Astrocyte of the hippocampus (primary cell): ENCODE data around the gene THOC6.
A peak's percentile ranks its signal among the peaks of the same experiment; 100 is the strongest.
"Not testable (repeated sequence)": the region's sequence is repeated elsewhere in the genome, so short reads cannot be mapped to it uniquely, and the experiment has no call there.

Experiments
- DNase-seq: peaks from one replicate; pipeline ENCODE4 v3.0.0; 2011; ENCODE audit warnings: low read depth, low spot score

The THOC6 gene

DNA sequence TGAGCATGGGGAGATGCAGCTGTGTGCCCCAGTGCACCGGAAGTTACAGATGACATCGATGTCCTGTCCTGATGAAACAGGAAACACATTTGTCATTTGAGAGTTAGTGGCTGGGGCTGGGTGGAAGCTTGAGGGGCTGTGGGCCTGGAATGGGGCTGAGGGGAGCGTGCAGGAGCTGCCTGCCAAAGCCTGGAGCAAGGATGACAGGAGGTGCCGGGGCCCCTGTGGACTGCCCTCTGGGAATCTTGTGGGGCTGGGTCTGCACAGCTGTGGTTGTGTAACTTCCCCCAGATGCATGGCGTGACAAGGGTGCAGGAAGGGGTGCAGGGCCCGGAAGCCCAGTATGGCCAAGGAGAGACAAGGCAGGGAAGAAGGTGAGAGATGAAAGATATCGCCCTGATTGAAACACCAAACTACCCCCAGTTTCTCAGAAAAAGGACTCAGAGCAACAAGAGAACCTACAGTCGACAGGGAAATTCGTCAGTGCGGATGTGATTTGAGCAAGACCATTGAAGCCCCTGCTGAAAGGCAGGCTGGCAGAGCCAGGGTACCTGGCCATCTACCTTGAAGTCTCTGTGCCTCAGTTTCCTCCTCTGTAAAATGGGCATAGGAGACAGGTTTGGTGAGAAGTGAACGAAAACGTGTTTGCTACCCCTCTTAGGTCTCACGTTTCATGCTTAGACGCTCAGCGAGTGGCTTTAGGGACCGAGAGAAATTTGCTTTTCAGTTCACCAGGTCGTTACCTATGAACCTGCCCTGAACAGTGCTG lies 31.3 kb downstream of the THOC6 start:
- DNase-seq: no peak

DNA sequence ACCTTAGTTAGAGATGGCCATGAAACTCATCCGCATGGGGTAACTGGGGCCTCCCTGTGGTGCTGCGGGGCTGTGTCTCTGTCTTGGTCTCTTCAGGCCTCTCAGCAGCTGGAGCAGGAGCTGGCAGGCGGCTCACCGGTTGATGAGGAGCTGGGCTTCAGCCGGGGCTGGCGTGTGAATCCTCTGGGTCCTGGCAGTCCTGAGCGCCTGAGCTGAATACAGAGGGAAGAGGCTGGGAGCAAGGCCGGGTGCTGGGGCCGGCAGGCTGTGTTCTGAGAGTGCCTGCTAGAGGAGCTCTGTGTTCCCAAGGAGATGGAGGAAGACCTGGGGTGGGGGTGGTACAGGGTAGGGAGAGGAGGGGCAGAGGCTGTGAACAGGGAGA lies 31.9 kb downstream of the THOC6 start:
- not testable (repeated sequence) for DNase-seq

DNA sequence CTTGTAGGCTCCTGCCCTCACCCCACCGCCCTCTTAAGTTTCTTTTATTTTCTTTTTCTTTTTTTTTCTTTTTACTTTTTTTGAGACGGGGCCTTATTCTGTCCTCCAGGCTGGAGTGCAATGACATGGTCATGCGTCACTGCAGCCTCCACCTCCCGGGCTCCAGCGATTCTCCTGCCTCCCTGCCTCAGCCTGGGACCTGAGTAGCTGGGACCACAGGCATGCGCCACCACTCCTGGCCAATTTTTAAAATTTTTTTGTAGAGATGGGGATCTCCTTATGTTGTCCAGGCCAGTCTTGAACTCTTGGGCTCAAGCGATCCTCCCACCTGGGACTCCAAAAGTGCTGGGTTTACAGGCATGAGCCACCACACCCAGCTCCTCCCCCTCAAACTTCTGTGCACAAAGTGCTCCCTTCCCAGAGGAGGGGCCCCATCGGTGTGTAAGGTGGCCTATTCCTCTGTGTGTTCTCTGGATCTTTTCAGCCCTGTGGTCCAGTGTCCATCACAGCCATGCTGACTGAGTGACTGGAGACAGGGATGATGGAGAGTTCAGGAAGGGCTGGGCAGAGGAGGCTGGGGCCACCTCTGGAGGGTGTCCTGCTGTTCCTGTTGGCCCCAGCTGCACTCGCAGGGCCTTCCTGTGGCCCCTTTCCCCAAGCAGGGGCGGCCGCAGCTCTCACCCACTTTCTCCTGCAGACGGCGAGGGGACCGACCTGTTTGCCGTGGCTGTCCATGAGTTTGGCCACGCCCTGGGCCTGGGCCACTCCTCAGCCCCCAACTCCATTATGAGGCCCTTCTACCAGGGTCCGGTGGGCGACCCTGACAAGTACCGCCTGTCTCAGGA lies 32.7 kb downstream of the THOC6 start:
- no peak for DNase-seq

DNA sequence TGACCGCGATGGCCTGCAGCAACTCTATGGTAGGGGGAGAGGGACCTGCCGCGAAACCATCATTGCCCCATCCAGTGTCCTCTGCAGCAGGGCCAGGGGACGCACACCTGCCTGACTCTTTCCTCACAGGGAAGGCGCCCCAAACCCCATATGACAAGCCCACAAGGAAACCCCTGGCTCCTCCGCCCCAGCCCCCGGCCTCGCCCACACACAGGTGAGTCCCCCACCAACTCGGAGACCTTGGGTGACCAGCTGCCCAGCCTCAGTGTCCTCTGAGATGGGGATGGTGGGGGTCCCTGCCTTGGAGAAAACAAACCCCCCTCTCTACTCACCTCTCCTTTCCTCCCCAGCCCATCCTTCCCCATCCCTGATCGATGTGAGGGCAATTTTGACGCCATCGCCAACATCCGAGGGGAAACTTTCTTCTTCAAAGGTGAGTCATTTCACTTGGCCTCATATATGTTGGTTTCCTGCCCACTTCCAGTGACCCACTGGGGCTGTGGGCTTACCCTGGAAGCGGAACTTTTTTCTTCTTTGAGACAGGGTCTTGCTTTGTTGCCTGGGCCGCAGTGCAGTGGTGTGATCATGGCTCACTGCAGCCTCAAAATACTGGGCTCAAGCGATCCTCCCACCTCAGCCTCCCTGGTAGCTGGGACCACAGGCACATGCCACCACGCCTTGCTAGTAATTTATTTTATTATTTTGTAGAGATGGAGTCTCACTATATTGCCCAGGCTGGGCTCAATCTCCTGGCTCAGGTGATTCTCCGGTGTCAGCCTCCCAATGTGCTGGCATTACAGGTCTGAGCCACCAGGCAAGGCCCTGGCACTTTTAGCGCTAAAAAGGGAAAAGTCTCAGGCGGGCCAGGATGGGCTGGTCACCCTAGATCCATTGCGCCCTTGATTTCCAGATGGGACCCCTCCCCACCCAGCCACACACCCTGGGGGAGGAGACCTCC lies 33.6 kb downstream of the THOC6 start:
- DNase-seq: no peak

DNA sequence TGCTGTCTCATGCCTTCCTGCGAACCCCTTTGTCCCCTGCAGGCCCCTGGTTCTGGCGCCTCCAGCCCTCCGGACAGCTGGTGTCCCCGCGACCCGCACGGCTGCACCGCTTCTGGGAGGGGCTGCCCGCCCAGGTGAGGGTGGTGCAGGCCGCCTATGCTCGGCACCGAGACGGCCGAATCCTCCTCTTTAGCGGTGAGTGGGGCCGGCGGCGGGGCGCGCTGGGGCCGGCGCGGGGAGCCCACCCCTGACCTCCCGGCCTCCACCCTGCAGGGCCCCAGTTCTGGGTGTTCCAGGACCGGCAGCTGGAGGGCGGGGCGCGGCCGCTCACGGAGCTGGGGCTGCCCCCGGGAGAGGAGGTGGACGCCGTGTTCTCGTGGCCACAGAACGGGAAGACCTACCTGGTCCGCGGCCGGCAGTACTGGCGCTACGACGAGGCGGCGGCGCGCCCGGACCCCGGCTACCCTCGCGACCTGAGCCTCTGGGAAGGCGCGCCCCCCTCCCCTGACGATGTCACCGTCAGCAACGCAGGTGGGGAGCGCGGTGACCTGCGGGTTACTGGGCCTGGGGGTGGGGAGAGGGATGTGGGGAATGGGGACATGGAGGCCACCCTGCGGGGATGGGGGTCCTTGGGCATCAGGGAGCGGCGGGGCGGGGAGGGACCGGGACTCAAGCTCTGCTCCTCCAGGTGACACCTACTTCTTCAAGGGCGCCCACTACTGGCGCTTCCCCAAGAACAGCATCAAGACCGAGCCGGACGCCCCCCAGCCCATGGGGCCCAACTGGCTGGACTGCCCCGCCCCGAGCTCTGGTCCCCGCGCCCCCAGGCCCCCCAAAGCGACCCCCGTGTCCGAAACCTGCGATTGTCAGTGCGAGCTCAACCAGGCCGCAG lies 34.5 kb downstream of the THOC6 start:
- peak; percentile 58 for DNase-seq

DNA sequence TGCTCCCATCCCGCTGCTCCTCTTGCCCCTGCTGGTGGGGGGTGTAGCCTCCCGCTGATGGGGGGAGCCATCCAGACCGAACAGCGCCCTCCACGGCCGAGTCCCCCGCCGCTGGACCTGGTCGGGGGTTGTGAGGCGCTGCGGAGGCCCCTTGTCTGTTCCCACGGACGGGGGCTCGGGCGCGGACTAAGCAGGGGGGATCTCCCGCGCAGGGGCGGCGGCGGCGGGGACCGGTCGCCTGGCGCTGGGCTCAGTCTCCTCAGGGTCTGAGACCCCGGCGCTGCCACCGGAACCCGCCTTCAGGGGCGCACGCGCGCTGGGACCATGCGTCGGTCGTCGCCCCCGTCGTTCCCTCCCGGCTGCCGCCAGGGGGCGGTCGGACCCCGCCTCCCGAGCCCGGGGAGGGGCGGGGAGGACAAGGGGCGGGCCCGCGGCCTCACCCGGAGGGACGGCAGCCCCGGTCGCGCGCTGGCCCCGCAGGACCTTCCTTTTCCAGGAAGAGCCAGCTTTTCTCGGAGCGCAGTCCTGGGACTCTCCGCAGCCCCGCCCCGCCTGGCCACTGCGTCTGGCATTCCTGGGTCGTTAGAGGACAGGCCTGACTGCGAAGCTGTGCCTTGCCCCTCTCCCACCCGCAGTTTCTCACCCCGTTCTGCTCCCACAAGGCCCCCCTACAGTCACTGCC lies 35.3 kb downstream of the THOC6 start:
- DNase-seq: peak; percentile 96

DNA sequence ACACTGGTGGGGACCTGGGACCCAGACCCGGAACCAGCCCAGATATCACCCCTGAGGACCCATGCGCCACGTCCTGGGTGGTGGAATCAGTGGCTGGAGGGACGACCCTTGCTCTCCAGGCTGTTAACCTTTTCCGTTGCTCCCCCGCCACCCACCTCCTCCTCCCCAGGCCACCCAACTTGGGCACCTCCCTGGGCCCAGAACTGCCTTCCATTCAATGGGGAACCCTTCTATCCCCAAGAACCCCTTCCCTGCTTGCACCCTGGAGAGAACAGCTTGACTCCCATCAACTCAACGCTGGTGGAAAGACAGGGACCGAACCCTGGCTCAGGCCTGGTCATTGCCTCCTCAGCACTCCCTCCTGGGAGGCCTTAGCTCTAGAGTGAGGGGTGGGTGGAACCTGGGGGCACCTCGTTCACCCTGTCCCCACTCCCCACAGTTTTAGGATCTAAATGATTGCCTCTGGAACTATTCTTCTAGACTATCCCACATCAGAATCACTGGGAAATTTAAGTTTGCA lies 35.9 kb downstream of the THOC6 start:
- no peak for DNase-seq

DNA sequence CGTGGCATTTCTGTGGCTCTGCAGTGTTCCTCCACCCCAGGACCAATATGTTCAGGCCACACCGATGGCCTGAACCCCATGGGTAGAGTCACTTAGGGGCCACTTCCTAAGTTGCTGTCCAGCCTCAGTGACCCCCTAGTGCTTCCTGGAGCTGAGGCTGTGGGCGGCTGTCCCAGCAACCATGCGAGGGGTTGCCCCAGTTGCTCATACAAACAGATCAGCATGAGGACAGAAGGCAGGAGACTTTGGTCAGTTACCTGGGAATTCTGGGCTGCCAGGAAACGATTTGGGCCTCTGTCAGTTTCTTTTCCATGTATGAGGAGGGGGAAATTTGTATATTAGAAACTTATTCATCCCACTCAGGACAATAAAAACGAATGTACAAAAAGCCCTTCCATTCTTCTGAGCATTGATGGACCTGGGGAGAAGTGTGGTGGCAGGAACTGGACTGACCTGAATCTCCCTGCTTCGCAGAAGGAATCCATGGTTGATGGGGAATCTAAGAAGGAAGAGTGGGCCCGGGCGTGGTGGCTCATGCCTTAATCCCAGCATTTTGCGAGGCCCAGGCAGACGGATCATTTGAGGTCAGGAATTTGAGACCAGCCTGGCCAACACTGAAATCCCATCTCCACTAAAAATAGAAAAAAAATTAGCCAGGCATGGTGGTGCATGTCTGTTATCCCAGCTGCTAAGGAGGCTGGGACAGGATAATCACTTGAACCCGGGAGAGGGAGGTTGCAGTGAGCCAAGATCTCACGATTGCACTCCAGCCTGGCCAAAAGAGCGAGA lies 36.7 kb downstream of the THOC6 start:
- DNase-seq: no peak

DNA sequence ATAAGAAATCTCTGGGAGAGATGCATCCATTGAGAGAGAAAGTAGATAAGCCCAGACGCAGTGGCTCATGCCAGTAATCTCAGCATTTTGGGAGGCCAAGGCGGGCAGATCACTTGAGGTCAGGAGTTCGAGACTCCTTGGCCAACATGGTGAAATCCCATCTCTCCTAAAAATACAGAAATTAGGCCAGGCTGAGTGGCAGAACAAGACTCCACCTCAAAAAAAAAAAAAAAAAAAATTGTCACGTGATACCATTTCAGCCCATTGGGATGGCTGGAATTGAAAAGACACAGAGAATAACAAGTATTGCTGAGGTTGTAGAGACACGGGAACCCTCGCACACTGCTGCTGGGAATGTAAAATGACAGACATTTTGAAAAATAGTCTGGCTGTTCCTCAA lies 38.7 kb downstream of the THOC6 start:
- no peak for DNase-seq

DNA sequence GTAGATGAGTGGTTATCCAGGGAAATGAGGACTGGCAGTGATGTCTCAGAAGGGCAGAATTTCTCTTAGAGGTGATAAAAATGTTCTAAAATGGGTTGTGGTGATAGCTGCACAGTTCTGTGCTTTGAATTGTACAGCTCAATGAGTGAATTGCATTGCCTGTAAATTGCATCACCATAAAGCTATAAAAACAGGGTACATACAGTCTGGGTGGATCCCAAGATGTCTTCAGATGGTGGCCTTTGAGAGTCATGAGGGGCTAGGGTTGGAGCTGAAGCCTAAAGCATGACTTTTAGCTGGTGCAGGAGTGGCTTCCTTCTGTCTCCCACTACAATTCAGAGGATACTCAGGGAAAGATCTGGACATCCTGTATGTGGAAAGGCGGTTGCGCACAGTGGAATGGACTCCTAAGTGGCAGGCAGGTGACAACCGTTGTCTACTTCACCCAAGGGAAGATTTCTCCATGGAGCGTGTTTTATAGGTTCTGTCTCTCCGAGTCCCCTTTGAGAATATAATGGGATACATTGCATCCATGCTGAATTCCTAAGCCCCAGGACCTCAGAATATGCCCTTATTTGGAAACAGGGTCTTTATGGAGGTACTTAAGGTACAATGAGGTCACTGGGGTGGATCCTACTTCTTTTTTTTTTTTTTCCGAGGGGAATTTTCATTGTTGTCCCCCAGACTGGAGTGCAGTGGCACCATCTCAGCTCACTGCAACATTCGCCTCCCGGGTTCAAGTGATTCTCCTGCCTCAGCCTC lies 40.0 kb downstream of the THOC6 start:
- no peak for DNase-seq

DNA sequence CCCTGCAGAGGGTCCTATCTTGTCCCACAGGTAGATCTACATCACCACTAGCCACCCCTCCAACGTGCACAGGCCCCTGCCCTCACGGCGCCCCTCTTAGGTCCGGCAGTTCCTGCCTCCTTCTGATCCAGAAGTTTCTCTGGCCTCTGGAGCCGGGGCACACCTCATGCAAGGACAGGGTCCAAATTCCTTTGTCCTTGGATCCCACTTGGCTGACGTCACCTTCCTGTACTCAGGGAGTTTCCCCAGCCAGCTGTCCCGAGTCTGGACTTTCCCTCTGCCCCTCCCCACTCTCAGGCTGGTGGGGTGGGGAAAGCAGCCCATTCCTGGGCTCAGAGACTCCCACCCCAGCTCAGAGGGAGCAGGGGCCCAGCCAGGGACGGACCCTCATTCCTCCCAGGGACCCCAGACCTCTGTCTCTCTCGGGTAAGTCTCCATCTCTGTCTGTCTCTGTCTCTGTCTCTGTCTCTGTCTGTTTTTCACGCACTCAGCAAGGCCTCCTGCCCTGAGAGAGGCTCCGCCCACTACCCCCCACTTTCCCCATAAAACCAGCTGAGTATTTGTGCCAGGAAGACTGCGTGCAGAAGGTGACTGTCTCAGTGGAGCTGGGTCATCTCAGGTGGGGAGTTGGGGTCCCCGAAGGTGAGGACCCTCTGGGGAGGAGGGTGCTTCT lies 41.4 kb downstream of the THOC6 start, which contains the start of gene IL32:
IL32 (plus strand) TSS at position 572 of the 673 bp plus-strand sequence. CDS start 172 bp downstream, outside the sequence.
- DNase-seq: peak; percentile 85

DNA sequence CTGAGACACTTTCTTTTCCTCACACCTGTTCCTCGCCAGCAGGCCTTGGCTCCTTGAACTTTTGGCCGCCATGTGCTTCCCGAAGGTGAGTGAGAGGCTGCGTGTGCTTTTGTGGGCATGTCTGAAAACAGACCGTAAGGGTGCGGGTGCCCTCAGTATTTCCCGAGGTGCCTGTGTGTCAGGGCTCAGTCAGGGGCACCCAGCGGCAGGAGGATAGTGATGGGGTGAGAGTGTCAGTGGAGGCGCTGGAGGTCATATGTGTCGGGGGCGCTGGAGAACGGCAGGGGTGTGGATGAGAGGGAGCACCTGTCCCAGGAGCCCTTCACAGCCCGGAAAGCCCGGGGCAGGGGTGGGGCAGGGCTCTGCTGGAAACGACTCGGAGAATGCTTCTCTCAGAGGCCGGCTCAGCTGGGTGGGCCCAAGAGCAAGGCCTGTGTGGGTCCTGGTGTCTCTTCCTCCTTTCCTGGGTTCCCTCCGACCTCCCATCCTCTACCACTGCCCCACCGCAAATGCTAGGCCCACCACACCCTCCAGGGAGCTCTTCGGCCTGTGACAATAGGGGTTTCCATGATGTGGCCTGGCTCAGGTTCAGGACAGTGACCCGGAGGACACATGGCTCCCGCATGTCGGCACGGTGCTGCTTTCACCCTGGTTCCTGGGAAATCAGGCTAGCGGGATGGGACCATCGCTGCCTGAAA lies 42.1 kb downstream of the THOC6 start:
- DNase-seq: no peak

DNA sequence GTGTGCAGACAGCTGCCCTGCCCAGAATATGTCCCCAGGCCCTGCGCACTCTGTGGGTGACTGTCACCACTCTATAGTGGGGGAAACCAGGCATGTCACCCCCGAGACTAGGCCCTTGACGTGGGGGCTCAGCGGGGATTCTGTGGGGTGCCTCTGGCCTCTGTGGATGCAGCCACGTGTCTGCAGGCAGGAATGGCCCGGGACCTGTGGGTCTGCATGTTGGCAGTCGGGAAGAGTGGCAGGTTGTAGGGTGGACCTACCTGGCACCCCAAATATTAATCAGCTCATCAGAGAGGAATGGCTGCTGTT lies 42.6 kb downstream of the THOC6 start:
- DNase-seq: no peak

DNA sequence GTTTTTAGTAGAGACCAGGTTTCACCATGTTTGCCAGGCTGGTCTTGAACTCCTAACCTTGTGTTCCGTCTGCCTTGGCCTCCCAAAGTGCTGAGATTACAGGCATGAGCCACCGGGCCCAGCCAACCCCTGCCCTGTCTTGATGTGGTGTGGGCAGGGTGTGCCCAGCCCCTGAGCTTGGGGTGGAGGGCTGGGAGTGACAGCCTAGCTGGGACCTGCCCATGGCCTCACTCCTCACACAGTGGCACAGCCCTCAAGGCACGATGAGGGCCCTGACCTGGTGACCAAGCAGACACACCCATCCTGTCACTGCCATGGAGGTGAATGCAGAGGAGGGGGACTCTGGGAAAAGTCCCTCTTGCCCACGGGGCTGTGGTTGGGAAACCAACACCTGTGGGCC lies 44.7 kb downstream of the THOC6 start:
- no peak for DNase-seq

DNA sequence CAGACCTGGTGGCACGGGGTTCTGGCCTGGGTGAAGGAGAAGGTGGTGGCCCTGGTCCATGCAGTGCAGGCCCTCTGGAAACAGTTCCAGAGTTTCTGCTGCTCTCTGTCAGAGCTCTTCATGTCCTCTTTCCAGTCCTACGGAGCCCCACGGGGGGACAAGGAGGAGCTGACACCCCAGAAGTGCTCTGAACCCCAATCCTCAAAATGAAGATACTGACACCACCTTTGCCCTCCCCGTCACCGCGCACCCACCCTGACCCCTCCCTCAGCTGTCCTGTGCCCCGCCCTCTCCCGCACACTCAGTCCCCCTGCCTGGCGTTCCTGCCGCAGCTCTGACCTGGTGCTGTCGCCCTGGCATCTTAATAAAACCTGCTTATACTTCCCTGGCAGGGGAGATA lies 45.3 kb downstream of the THOC6 start:
- DNase-seq: not testable (repeated sequence)

DNA sequence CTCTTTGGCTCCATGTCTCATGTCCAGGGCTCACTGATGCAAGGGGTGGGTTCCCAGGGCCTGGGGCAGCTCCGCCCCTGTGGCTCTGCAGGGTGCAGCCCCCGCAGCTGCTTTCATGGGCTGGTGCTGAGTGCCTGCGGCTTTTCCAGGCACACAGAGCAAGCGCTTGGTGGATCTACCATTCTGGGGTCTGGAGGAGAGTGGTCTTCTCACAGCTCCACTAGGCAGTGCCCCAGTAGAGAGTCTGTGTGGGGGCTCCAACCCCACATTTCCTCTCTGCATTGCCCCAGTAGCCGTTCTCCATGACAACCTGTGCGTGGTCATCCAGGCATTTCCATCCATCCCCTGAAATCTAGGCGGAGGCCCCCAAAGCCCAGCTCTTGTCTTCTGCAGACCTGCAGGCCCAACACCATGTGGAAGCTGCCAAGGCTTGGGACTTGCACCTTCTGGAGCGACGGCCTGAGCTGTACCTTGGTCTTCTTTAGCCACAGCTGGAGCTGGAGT lies 46.8 kb downstream of the THOC6 start:
- no peak for DNase-seq

DNA sequence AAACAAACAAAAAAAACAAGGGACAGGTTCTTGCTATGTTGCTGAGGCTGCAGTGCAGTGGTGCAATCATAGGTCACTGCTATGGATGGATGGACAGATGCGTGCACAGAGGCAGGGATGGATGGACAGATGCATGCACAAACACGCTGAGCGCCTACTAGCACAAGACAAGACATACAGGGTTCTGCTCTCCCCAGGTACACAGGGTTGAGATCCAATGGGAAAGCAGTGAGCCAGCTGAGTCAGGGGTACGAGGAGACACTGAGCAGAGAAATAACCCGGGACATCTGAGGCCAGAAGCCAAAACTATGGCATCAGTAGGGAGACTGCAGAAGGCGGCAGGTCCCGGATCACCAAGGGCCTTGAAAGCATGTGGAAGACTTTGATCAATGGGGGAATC lies 47.8 kb downstream of the THOC6 start:
- DNase-seq: no peak
